Activated naive CD4-positive, alpha-beta T cell treated with Interleukin-2 at 50 U/mL for 16 hours (primary cell): ENCODE data around the gene OR8J1.
"Not testable (repeated sequence)": the region's sequence is repeated elsewhere in the genome, so short reads cannot be mapped to it uniquely, and the experiment has no call there.

Source experiments
- DNase-seq: peaks from one replicate; pipeline ENCODE4 v3.0.0-alpha.2; 2020

Gene OR8J1

GRCh38 chr11:56353991-56354390, at the start of gene OR8J1:
Gene OR8J1, plus strand, starts transcription at chr11:56354291. Its CDS starts 5,956 bp downstream, at chr11:56360247.
- no peak for DNase-seq

DNA sequence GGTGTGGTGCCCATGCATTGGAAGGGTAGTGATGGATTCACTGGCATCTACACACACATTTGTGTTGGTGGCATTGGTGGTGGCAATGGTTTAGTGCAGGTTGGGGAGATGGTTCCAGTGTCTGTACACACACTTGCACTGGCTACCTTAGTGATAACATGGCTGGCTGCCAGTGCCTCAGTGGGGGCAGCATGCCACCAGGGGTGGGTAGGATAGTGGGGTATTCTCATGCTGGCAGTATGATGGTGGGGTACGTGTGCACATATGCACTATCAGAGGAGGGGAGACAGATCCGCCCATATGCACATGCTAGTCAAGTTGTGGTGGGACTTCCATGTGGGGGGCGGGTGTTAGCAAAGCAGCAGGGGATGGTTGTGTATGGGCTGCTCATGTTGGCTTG, 46.3 kb upstream of the OR8J1 start:
- DNase-seq, result no peak

DNA sequence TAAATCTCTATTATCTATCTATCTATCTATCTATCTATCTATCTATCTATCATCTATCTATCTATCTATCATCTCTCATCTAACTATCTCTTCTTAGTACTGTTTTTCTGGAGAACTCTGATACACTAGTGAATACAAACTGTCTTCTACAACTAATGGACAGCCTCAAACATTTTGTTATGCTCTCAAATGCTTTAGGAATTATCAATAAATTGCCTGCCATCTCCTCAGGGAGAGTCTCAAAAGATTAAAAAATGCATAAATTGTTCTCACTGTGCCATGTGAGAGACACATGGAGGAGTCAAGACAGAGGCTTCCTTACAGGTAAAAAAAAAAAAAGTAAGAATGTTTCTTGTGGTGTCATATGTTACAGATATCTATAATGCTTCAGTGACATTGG, 39.2 kb upstream of the OR8J1 start, which contains the start of gene OR8K3:
Gene OR8K3 (plus strand): TSS at position 301 of the 400 bp plus-strand sequence. CDS start 3,163 bp downstream, outside the sequence.
- no peak for DNase-seq

DNA sequence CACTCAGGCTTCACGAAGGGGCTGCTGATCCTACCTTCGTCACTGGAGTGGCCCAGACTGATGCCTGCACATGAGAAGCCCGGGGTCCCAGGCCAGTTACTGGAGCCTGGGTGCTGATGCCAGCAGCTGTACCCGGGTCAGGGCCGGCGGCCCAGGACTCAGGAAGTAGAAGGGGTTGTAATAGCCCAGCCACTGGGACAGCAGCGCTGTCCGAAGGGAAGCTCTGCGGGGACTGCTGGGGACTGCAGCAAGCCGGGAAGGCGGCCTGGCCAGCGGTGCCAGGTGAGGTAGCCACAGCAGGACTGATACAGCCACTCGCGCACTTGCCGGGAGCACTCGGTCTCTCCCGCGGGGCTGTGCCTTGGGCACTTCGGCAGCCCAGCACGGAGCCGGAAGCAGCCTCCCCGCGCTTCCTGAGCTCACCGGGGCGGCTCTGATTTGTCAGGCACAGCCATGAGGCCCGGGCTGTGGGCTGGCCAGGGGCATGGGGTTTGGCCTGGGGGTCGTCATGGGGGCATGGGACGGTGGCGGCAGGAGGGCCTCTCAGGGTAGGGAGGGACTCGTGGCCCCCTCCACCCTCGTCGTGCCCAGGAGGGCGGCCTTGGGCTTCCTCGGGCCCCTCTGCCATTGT, 22.1 kb upstream of the OR8J1 start:
- DNase-seq, result no peak

DNA sequence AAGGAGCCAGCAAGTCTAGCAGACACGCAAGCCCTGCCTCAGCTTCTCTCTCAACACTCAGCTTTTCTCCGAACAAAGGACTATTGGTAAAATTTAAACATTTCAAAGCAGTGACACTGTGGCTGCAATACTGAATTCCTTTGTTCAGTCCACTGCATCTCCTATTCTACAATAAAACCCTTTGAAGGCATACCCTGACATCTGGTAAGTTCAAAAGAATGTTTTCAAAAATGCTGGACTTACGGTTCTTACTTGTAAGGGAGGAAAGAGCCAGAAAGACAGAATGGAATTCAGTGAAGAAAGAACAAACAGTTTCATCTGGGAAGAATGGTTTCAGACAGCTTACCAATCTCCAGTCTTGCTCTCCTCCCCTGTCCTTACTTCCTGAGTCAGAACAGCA, 20.9 kb upstream of the OR8J1 start:
- no peak for DNase-seq

- no peak for DNase-seq
Measured at GRCh38 chr11:56340289-56340688, 13.8 kb upstream of the OR8J1 start.

GRCh38 chr11:56345739-56346138, 8.4 kb upstream of the OR8J1 start, which contains the start of gene OR8K1:
Gene OR8K1, plus strand, starts transcription at chr11:56346039. Its CDS starts 0 bp downstream, at chr11:56346039.
- DNase-seq, result no peak

GRCh38 chr11:56375324-56375723, 21.2 kb downstream of the OR8J1 start, which contains the start of gene OR8U1:
Gene OR8U1, plus strand, starts transcription at chr11:56375624. Its CDS starts 0 bp downstream, at chr11:56375624.
- DNase-seq, result no peak

- DNase-seq, result no peak
Measured at GRCh38 chr11:56380120-56380519, 26.0 kb downstream of the OR8J1 start.

DNA sequence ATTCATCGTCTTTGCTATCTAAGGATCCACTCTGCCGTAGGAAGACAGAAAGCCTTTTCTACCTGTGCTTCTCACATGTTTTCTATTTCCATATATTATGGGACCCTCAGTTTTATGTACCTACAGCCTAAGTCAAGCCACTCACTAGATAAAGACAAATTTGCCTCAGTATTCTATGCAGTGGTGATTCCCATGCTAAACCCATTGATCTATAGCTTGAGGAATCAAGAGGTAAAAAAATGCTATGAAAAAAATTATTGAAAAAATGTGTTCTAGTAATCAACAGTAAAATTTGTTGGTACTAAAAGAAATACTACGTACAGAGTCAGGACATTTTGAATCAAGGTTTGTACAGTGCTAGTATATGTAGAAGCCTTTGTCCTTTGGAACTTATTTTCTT, 40.3 kb downstream of the OR8J1 start:
- DNase-seq, result no peak

GRCh38 chr11:56396047-56396446, 42.0 kb downstream of the OR8J1 start:
- DNase-seq, result no peak

- not testable (repeated sequence) for DNase-seq
Measured at GRCh38 chr11:56401858-56402461, 47.9 kb downstream of the OR8J1 start.

GRCh38 chr11:56404393-56404792, 50.3 kb downstream of the OR8J1 start:
- DNase-seq, result no peak

DNA sequence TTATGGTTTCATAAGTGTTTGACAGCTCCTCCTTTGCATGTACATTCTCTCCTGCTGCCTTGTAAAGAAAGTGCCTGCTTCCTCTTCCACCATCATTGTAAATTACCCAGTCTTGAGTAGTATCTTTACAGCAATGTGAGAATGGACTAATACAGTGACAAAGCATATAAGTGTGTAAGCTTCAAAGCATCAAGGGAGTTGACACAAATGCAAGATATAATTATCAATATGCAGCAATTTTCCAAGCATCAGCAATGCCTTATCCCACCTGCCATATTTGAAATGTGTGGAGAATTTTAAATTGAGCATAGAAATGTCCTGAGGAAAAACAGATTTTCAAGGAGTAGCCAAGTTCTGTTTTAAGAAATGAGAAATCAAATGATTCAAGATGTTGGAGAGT, 56.7 kb downstream of the OR8J1 start:
- DNase-seq, result no peak
